ENCODE results near the gene RFX2.
"Not testable (repeated sequence)": the region's sequence is repeated elsewhere in the genome, so short reads cannot be mapped to it uniquely, and the experiment has no call there.

RFX2 gene

DNA sequence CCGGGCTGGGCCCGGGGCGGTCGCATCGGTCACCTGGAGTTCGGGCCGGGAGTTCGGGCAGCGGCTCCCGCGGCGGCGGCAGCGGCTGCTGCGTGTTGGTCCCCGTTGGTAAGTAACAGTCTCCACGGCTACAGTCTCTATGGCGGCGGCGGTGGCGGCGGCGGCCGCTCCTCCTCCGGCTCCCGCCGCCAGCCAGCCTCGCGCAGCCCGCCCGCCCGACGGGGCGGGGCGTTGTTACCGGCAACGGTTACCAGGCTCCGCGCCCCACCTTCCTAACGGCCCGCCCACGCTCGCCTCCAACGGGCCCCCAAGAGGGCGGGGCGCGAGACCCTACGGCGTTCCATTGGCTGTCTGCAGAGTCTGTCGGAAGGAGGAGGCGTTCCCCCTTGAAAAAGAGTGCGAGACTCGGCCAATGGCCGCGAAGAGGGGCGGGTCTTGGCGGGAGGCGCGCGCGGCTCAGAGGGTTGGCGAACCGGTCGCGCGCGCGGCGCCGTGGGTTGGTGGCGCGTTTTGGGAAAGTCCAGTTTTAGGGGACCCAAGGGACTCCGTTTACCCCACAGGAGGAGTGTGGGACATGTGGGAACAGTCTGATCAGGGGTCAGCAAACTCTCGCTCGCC is at the start of gene RFX2:
RFX2 (minus strand) TSS at position 141 of the 618 bp plus-strand sequence. CDS start 63,004 bp downstream, outside the sequence.
- peak; percentile 99 for DNase-seq

DNA sequence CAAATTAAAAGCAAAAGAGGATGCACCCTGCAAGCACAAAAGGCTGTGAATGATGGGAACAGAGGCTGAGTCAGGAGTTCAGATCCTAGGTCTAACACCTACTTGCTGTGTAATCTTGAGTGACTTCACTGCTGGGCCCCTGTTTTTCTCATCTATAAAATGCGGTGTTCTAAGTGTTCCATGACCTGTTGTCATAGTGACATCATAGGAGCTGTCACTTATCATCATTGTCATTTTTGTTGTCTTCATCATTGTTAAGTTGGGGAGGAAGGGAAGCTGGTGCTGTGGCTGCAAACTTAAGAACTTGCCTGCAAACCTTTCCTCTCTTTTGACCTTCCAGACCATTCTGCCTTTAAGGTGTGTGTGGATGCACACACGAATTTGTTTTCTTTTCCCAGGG is 45.7 kb upstream of the RFX2 start:
- DNase-seq, result no peak

DNA sequence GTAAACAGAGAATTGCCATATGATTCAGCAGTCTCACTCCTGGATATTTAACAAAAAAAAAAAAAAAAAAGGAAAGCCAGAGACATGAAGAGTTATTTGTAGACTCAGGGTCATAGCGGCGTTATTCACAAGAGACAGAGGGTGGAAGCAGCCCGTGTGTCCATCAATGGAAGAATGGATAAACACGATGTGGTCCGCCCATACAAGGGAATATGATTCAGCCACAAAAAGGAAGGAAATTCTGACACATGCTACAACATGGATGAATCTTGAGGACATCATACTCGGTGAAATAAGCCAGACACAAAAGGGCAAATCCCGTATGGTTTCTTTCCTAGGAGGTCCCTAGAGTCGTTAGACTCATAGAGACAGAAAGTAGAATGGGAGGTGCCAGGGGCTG is 40.0 kb upstream of the RFX2 start:
- no peak for DNase-seq

DNA sequence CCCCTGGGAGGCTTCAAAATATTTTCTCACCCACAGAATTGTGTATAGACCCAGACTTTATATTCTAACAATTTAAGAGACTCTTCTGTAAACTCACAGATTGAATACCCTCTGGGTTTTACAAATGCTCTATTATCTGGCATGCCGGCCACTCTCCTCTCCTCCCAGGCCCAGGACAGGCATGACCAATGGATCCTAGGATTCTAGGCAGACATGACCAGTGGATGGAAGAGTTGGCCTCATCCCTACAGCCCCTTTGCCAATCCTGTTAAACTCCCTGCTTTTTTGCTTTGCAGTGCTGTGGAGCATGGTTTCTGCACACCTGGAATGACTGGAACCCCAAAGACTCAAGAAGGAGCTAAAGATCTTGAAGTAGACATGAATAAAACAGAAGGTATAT is 30.9 kb upstream of the RFX2 start:
- no peak for DNase-seq

DNA sequence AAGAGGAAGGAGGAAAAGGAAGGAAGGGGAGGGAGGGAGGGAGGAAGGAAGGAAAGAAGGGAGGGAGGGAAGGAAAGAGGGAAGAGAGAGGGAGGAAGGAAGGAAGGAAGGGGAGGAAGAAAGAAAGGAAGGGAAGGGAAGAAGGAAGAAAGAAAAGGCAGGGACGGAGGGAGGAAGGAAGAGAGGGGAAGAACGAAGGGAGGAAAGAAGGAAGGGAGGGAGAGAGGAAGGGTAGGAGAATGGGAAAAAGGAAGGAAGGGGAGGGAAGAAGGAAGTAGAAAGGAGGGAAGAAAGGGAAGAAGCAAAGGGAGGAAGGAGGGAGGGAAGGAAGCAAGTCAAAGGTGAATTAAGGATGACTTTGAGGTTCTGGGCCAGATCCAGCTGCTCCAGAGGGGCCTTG is 28.2 kb upstream of the RFX2 start:
- no peak for DNase-seq

DNA sequence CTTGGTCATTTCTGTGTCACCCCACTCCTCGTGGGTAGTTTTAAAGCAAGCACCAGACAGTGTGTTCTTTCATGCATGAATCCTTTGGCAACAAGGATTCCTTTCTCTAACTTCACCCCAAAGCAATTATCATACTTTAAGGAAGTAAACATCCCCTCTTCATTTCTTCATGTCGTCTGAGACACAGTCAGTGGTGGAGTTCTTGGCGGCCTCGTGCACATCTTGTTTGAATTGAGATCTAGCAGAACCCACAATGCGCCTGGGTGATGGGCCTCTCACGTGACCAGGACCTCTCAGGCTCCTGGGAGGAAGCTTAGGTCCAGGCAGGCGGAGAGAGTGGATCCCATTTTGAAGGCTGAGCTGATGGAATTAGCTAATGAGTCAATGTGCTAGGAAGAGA is 27.8 kb upstream of the RFX2 start:
- DNase-seq, result no peak

DNA sequence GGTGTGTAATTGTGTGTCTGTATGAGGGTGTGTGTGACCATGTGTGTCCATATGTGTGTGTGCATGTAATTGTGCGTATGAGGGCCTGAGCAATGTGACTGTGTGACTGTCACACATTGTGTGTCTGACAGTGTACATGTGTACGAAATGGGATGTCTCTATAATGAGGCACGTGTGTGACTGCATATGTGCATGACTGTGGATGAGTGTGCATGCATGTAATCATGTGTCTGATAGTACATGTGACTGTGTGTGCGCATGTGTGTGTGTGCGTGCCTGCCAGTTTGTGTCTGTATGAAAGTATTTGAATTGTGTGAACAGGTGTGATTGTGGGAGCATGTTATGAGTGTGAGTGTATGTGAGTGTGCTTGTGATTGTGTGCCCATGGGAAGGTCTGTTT is 22.9 kb upstream of the RFX2 start:
- DNase-seq, result no peak

DNA sequence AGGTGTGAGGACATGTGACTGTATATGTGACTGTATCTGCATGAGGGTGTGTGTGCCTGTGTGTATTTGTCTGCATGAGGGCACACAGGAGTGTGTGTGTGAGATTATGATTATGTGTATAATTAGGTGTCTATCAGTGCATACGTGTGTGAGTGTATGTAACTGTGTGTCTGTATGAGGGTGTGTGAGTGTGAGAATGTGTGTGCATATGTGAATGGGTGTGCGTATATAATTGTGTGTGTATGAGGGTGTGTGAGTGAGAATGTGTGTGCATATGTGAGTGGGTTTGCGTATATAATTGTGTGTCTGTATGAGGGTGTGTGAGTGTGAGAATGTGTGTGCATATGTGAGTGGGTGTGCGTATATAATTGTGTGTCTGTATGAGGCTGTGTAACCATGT is 22.2 kb upstream of the RFX2 start:
- DNase-seq, result no peak

DNA sequence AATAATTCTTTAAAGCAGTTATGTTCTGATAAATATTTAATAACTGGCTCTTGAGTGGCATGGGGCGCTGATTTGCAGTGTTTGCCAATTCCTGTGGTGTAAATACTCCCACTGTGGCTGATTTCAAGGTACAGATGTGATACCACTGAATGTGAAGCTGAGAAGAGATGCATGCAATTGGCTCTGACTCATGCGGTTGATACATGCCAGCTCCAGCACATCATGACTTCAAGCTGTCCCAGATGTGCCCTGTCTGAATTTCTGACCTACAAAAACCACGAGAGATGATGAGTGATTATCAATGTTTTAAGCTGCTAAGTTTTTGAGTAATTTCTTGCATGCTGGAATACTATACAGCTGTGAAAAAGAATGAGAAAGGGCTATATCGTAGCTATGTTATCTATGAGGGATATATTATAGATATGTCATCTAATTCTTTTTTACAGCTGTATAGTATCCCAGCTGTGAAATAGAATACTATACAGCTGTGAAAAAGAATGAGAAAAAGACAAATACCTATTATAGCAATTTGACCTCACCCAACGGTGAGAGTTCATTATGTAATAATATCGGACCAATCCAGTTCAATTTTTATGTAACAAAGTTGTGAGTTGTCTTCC is 17.5 kb upstream of the RFX2 start:
- no peak for DNase-seq

DNA sequence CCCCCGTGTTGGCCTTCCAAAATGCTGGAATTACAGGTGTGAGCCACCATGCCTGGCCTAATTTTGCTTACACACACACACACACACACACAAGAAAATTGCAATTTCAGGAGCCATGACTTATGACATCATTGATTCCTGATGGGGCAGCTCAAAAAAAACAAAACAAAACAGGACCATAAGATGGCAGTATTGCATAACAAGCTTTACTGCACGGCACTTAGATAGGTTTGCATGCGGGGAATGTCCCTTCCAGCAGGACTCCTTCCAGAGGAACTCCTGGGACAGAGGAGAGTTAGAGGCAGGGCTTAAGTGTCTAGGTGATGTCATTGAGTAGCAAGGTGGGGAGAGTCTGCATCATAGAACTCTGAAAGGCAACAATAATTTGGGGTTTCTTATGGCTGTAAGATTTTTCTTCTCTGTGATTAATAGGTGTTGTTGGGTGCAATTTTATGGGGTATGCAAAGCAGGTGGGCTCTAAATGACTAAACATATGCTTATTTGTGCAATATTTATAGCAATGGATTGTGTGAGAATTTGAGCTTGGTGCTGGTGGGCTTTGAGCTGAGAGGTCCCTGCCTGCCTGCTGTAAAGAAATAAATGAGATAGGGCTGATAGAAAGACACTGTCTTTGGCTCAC is 16.2 kb upstream of the RFX2 start:
- DNase-seq, result peak in 1 of 2 experiments; percentile 20

DNA sequence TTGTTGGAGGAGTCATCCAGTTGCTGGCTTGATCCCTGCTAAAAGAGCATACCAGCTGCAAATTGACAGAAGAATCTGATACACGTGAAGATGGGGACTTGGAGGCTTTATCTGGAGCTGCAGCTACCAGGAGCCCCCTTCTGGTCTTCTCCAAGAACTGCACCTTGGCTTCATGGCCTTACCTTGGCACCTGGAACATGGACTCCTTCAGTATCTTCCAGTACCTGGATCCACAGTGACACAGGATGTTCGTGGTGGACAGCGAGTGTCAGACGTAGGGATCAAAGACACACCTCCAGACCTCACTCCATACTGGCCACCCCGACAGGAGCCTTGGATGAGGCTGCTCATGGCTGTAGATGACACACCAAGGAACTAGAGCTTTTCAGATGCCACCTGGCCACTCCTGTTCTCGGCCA is 15.3 kb upstream of the RFX2 start:
- DNase-seq, result peak; percentile 62 to 71

DNA sequence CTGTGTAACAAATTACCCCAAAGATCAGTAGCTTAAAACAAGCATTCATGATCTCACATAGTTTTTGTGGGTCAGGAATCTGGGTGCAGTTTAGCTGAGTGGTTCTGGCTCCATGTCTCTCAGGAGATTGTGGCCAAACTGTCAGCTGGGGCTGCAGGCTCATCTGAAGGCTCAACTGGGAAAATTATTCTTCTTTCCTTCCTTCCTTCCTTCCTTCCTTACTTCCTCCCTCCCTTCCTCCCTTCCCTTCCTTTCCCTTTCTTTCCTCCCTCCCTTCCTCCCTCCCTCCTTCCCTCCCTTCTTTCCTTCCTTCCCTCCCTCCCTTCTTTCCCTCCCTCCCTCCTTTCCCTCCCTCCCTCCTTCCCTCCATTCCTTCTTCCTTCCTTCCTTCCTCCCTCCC is 8.7 kb upstream of the RFX2 start:
- DNase-seq, result no peak

DNA sequence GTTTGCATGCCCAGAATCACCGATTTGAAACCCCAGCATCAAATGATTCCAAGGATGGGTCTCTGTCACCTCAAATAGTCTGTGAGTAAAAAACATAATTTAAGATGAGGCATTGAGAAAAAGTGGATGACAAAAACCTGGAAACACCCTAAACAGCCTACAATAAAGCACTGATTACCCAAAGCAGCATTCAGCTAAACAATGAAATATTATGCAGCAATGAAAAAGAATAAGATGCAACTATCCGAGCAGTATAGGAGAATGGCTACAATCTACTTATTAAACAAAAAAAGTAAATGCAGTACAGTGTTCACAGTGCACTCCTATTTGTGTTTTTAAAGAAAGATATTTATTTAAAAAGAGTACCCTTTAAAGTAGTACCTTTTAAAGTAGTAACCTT is 7.7 kb upstream of the RFX2 start:
- no peak for DNase-seq

DNA sequence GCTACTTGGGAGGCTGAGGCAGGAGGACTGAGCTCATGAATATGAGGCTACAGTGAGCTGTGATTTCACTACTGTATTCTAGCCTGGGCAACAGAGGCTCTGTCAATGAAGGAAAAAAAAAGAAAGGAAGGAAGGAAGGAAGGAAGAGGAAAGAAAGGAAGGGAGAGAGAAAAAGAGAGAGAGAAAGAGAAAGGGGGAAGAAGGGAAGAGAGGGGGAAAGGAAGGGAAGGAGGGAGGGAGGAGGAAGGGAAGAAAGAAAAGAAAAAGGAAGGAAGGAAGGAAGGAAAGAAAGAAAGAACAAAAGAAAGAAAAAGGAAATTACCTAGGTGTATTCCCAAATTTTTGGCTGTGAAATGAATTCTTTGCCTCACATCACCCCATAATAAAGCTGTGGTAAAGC is 7.2 kb upstream of the RFX2 start:
- DNase-seq, result no peak

DNA sequence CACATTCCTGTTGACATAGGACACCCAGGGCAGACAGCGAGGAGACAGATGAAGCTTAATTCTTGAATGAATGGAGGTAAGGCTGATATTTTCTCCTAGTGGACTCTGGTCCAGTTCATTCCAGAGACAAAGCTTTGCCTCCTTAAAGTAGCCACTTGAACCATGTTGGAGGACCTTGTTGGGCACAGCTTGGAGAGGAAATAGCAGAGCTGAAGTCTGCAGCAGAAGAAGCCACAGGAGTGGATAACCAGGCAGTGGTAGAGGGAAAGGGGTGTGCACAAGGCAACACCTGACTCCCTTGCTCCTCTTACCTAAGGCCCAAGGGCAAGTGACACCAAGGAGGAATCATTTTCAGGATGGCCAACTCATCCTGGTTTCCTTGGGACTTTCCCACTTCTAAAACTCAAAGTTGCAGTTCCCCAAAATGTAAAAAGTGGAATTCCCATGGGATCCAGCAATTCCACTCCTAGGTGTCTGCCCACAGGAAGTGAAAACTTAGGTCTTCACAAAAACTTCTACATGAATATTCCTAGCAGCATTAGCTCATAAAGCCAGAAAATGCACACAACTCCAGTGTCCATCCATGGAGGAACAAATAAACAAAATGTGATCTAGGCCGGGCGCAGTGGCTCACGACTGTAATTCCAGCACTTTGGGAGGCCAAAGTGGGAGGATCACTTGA is 6.6 kb upstream of the RFX2 start:
- DNase-seq, result no peak

DNA sequence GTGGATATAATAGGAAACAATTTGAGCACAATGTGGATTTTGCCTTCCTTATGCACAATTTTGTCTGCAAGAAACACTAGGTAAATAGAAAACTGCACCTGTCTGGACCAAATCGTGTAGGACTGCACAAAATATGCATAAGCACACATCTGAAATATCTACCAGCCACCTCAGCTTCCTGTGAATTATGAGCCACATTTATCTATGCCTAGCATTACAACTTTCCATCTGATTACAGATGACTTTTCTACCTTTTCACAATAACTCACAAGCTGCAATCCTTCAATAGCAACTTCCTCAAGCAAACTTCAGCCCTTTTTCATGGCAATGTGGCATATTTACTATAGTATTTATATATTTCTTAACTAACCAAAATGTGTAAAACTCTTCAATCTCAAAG is 5.7 kb upstream of the RFX2 start:
- no peak for DNase-seq

DNA sequence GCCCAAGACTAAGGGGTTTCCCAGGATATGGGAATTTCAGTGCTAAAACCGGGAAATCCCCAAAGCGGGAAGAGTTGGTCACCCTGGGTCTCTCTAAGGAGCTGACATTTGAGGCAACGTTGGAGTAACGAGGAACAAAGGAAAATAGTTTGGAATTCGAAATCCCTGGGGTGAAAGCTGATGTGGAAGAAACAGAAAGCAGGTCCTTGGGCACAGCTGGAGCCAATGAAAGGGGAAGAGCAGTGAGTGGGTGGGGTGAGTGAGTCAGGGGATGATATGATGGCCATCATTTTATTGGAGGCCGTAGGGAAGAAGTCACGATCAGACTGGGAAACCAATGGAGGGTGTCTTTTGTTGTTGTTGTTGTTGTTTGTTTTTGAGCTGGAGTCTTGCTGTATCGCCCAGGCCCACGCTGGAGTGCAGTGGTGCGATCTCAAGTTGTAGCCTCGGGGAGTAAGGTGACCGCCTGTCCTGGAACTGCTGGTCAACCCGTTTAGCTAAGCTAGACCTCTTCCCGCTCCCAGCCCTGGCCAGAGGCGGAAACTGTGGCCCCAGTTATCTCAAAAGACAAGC is 3.4 kb upstream of the RFX2 start:
- DNase-seq, result no peak

DNA sequence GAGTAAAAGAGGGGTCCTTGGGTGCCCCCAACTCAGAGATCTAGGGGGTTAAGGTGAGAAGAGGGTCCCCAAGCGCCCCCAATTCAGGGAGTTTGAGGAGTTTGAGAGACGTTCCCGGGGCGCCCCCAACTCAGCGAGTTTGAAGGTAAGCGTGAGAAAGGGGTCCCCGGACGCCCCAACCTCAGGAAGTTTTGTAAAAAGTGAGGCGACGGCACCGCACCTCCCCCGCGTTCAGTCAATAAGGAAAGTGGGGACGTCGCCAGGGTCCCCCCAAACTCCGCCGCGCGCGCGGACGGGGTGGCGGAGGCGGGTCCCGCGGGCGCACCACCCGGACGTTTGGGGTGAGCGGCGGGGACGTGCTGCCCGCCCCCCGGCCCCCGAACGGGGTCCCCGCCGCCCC is 353 bp downstream of the RFX2 start:
- DNase-seq, result peak in 1 of 2 experiments; percentile 25

DNA sequence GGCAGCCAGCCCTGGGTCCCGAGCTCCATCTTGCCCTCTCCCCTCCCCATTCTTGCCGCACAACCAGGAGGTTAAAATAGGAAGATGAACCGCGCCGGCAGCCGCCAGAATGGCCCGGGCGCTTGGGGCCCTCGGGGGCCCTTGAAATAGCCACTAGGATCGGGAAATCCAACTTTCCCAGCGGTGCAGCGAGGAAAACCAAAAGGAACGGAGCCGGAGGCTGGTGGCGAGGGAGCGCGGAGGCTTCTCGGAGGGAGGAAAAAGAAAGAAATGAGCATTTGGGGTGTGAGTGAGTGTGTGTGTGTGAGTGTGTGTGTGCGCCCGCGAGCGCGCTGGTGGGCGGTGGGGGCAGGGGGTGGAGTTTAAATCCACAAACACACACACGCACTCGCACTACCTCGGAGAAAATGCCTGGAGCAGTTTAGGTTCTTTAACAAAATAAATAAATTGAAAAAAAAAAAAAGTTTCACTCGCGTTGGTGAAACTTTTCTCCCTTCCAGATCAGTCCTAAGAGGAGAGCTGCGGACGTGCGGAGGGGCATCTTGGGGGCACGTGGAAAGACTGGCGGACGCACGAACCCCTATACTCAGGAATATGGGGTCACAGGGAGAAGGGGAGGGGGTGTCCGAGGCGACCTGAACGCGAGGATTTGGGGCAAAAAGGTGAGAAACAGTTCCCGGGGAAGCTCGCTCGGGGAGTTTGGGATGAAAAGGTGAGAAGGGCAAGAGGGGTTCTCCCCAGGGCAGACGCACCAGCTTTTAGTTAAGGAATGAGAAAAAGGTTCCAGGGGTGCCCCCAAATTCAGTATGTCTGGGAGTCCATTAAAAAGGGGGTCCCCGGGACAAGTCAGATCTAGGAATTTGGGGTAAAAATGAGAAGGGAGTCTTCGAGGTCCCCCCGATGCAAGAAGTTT is 1.3 kb downstream of the RFX2 start:
- peak; percentile 58 to 71 for DNase-seq

DNA sequence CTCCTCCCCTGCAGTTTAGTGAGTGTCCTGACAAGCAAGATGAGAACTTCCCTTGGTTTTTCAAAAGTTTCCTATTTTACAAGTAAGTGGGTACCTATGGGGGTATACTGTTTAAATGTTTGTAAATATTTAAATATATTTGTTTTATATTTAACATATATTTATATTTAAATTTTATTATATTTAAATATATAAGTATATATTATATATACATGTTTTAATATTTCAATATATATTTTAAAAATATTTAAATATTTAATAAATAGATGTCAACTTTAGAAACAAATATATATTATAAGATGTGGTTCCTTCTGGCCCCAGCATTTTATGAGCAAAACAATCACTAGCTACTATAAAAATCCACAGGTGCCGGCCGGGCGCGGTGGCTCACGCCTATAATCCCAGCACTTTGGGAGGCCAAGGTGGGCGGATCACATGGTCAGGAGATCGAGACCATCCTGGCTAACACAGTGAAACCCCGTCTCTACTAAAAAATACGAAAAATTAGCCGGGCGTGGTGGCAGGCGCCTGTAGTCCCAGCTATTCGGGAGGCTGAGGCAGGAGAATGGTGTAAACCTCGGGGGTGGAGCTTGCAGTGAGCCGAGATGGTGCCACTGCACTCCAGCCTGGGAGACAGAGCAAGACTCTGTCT is 3.5 kb downstream of the RFX2 start:
- DNase-seq, result not testable (repeated sequence)

DNA sequence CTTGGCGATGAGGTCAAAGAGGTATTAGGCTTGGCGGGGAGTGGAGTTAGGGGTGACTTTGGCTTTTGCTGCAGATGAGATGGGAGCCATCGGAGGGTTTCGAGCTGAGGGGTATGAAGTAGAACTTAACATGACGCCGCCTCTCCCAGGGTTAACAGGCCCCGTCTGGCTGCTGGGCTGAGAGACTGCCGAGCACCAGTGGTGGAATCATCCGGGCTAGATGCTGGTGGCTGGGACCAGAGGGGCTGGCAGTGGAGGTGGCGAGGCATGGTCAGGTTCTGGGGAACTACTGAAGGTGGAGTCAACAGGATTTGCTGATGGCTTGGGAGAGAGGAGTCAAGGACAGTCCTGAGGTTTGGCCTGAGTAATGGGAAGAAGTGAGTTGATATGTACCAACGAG is 4.9 kb downstream of the RFX2 start:
- DNase-seq, result no peak

DNA sequence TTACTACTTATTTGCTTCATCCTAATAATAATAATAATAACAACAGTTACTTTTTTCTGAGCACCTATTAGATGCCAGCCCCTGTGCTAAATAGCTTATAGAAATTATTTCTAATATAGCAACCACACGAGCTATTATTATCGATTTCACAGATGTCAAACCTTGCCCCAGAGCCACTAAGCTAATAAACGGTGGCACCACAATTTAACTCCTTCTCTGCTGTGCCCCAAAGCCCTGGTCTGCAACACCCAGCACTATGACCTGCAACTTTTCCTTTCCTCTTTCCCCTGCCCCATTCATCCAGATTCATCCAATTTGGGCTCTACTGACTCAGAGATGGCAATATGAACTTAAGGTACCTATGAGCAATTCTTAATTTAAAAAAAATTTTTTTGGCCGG is 6.4 kb downstream of the RFX2 start:
- no peak for DNase-seq

All from activated T-cell treated with anti-CD3 and anti-CD28 coated beads, Interleukin-2, amount 50 U/mL, for 48 hours (primary cell).